ENCODE results near the gene TNIK.

The TNIK gene

GRCh38 chr3:171189394-171190080, 270.7 kb downstream of the TNIK start:
- H3K4me1 Mint-ChIP-seq (ENCODE audit: low read depth in 2 of 2): peaks cover 3 to 12% of the 10 kb centered on the region in 2 donors
- no peak for ATAC-seq (replicated peaks)
- H3K4me3 Mint-ChIP-seq: no peak overlapping the region
- no peak for DNase-seq
- peaks cover 16% of the 10 kb centered on the region for H3K36me3 Mint-ChIP-seq (ENCODE audit: insufficient read depth)
- H3K9me3 Mint-ChIP-seq: no peaks in the 10 kb centered on the region
- H3K27ac Mint-ChIP-seq: no peak overlapping the region
- no peaks in the 10 kb centered on the region for H3K27me3 Mint-ChIP-seq

GRCh38 chr3:171187706-171188290, 272.4 kb downstream of the TNIK start:
- Mint-ChIP-seq H3K36me3 (ENCODE audit: insufficient read depth) (peaks cover 17% of the 10 kb centered on the region), H3K9me3 (no peaks in the 10 kb centered on the region), H3K27me3 (no peaks in the 10 kb centered on the region), H3K4me3 (no peak overlapping the region), H3K4me1 (ENCODE audit: low read depth in 2 of 2) (peaks cover 8 to 21% of the 10 kb centered on the region in 2 donors), H3K27ac (no peak overlapping the region)
- ATAC-seq (replicated peaks): peak; percentile 49
- peak in 1 of 3 experiments; percentile 16 for DNase-seq

GRCh38 chr3:171186817-171187500, 273.2 kb downstream of the TNIK start:
- no peaks in the 10 kb centered on the region for H3K9me3 Mint-ChIP-seq
- H3K36me3 Mint-ChIP-seq (ENCODE audit: insufficient read depth): peaks cover 17% of the 10 kb centered on the region
- ATAC-seq (replicated peaks): no peak
- no peak overlapping the region for H3K27ac Mint-ChIP-seq
- peaks cover 8 to 24% of the 10 kb centered on the region in 2 donors for H3K4me1 Mint-ChIP-seq (ENCODE audit: low read depth in 2 of 2)
- no peaks in the 10 kb centered on the region for H3K27me3 Mint-ChIP-seq
- H3K4me3 Mint-ChIP-seq: no peak overlapping the region
- no peak for DNase-seq

GRCh38 chr3:171186383-171186782, 273.8 kb downstream of the TNIK start:
- H3K4me1 Mint-ChIP-seq (ENCODE audit: low read depth in 2 of 2): peaks cover 8 to 26% of the 10 kb centered on the region in 2 donors
- peaks cover 17% of the 10 kb centered on the region for H3K36me3 Mint-ChIP-seq (ENCODE audit: insufficient read depth)
- H3K27ac Mint-ChIP-seq: no peak overlapping the region
- H3K9me3 Mint-ChIP-seq: no peaks in the 10 kb centered on the region
- H3K4me3 Mint-ChIP-seq: no peak overlapping the region
- DNase-seq (no peak), ATAC-seq (replicated peaks) (no peak)
- H3K27me3 Mint-ChIP-seq: no peaks in the 10 kb centered on the region

- Mint-ChIP-seq H3K27ac (no peak overlapping the region), H3K9me3 (no peaks in the 10 kb centered on the region), H3K27me3 (no peaks in the 10 kb centered on the region), H3K4me1 (ENCODE audit: low read depth in 2 of 2) (peaks cover 8 to 29% of the 10 kb centered on the region in 2 donors), H3K4me3 (no peak overlapping the region), H3K36me3 (ENCODE audit: insufficient read depth) (peaks cover 17% of the 10 kb centered on the region)
- no peak for DNase-seq
- no peak for ATAC-seq (replicated peaks)
These were observed 274.2 kb downstream of the TNIK start for GRCh38 chr3:171185959-171186358.

GRCh38 chr3:171184372-171184771, 275.8 kb downstream of the TNIK start:
- Mint-ChIP-seq H3K9me3 (no peaks in the 10 kb centered on the region), H3K27ac (peak overlapping the region; percentile 50 to 51), H3K4me1 (ENCODE audit: low read depth in 2 of 2) (peaks cover 8 to 33% of the 10 kb centered on the region in 2 donors), H3K27me3 (no peaks in the 10 kb centered on the region), H3K36me3 (ENCODE audit: insufficient read depth) (peaks cover 9% of the 10 kb centered on the region), H3K4me3 (peak overlapping the region in 1 of 2 donors; percentile 22)
- ATAC-seq (replicated peaks): peak; percentile 41
- DNase-seq: no peak

DNA sequence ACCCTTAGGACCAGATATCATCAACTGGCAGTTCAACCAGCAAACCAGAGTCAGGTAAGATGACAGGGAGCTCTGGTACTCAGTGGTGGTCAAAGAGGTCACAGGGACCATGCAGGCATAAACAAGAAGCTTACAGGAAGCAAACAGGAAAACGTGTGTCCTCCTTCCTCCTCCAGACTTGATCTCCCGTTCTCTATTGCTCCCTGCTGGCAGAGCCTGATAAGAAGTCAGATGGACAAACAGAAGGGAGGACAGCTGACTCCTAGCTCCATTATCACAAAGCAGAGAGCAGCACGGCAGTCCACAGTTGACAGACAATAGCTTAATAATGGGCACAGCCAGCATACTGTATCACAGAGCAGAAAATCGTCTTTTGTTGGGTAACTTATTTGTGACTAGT, 277.2 kb downstream of the TNIK start:
- DNase-seq (no peak), ATAC-seq (replicated peaks) (no peak)
- H3K36me3 Mint-ChIP-seq (ENCODE audit: insufficient read depth): peaks cover 9% of the 10 kb centered on the region
- H3K27ac Mint-ChIP-seq: no peak overlapping the region
- no peaks in the 10 kb centered on the region for H3K9me3 Mint-ChIP-seq
- H3K4me1 Mint-ChIP-seq (ENCODE audit: low read depth in 2 of 2): peaks cover 8 to 33% of the 10 kb centered on the region in 2 donors
- H3K27me3 Mint-ChIP-seq: no peaks in the 10 kb centered on the region
- no peak overlapping the region for H3K4me3 Mint-ChIP-seq

DNA sequence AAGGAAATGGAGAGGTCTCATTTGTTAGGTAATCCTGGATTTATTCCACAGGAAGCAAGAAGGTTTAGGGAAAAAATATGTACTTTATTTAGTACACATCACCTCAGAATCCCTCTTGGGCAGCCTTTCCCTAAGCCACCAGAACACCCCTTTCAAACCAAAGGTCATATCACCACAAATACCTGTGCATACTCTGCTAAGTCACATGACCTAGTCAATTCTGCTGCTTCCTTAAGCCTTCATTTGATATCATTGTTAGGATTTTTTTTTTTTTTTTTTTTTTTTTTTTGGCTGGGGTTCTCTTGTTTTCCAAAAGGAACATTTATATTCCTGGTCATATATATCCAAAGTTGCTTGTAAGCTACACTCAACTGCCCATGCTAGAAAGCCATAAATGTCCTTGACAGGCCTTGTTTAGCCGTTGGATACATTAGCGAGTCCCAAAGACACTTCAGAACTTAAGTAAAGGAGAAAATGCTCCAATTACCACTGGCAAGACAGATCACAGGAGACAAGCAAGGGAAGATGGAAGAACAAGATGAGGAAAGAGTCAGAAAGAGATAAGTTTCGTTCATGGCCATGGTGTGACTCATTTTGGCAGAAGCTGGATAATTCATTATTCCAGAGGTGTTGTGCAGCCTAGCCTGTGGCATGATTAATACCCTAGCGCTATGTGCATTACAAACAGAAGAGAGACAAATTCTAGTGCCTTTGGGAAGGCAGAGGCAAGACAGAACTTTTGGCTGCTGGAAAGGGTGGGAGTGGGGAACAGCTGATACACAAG, 278.1 kb downstream of the TNIK start:
- ATAC-seq (replicated peaks): no peak
- Mint-ChIP-seq H3K4me3 (no peak overlapping the region), H3K36me3 (ENCODE audit: insufficient read depth) (peaks cover 10% of the 10 kb centered on the region), H3K9me3 (no peaks in the 10 kb centered on the region), H3K27me3 (no peaks in the 10 kb centered on the region), H3K4me1 (ENCODE audit: low read depth in 2 of 2) (peaks cover 11 to 31% of the 10 kb centered on the region in 2 donors), H3K27ac (no peak overlapping the region)
- no peak for DNase-seq

DNA sequence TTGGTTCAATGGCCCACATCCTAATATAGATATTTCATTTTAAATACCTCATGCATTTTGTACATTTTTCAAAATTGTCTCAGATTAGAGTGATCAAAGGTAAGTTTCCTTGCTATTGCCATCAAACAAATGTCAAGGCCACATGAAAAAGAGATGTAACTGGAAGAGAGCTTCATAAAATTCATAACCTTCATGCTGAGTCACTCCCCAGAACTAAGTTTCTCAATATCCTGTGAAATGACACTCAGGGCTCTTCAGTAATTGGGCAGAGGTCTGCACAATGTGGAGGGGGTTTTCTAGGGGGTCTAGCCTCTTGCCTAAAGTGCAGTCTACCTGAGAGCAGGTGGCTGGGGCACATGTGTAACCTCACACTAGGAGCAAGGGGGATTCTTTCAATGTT, 281.5 kb downstream of the TNIK start:
- H3K9me3 Mint-ChIP-seq: no peaks in the 10 kb centered on the region
- H3K36me3 Mint-ChIP-seq (ENCODE audit: insufficient read depth): peaks cover 22% of the 10 kb centered on the region
- peaks cover 3 to 16% of the 10 kb centered on the region in 2 donors for H3K4me1 Mint-ChIP-seq (ENCODE audit: low read depth in 2 of 2)
- no peaks in the 10 kb centered on the region for H3K27me3 Mint-ChIP-seq
- H3K4me3 Mint-ChIP-seq: no peak overlapping the region
- DNase-seq (no peak), ATAC-seq (replicated peaks) (no peak)
- no peak overlapping the region for H3K27ac Mint-ChIP-seq

DNA sequence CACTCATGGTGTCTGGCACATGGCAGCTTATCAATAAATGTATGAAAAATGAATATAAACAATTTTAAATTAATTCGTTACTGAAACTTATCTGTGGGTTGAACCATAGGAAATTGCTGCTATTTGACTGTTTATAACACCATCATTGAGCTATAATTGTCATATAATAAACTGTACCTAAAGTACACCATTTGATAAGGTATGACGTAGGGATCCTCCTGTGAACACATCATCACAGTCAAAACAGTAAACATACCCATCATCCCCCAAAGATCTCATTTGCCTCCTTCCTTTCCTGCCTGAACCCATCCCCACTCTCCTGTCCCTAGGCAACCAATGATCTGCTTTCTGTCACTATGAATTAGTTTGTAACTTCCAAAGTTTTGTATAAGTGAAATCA, 282.7 kb downstream of the TNIK start:
- no peaks in the 10 kb centered on the region for H3K27me3 Mint-ChIP-seq
- no peaks in the 10 kb centered on the region for H3K9me3 Mint-ChIP-seq
- peaks cover 3 to 9% of the 10 kb centered on the region in 2 donors for H3K4me1 Mint-ChIP-seq (ENCODE audit: low read depth in 2 of 2)
- peaks cover 31% of the 10 kb centered on the region for H3K36me3 Mint-ChIP-seq (ENCODE audit: insufficient read depth)
- no peak overlapping the region for H3K27ac Mint-ChIP-seq
- ATAC-seq (replicated peaks) (no peak), DNase-seq (no peak)
- no peak overlapping the region for H3K4me3 Mint-ChIP-seq

DNA sequence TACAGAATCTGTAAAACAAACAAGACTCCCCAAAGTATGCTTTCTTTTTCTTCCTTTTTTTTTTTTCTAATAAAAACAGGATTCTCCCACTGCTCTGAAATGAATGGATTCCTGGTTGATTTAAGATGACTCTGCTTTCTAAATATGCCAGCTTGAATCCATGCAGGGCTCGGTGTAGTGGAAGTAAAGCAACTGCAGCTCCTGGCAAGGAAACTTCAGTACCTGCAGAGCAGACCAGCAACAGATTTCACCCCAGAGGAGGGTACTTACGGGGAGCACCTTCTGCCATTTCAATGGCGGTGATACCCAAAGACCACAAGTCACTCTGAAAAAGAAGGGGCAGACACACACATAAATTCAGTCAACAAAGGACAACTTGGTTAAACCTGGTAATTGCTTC, 283.1 kb downstream of the TNIK start:
- Mint-ChIP-seq H3K4me1 (ENCODE audit: low read depth in 2 of 2) (peaks cover 3 to 9% of the 10 kb centered on the region in 2 donors), H3K36me3 (ENCODE audit: insufficient read depth) (peaks cover 31% of the 10 kb centered on the region), H3K9me3 (no peaks in the 10 kb centered on the region), H3K4me3 (no peak overlapping the region), H3K27me3 (no peaks in the 10 kb centered on the region), H3K27ac (peak overlapping the region in 1 of 2 donors; percentile 29)
- no peak for ATAC-seq (replicated peaks)
- DNase-seq: no peak

DNA sequence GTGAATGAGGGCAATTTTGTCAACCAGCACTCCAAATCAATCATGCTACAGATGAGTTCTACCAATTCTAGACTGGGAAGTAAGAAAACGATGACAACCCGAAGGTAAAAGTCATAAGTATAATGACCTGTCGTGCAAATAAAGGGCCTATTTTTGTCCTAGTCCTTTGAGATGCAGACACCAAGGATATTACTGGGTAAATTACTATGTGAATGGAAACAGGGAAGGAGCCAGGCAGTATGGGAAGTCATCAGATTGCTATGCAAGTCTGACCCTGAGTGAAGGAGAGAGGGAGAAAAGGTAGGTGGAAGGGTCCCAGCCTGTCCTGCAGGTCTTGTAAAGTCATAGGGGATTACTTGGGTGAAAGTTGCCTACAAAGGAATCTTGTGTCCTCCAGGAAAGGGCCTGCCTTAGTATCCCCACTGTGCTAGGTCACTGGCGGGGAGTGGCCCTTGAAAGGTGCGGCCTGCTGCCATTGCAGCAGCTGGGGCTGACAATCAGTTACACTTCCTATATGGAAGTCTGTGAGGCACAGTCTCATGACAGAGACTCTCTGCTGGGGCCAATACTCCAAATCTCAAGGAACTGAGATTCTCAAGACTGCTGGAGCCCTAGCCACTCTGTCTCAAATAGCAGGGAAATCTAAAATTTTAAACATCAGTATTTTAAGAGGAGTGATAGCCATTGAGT, 283.8 kb downstream of the TNIK start:
- Mint-ChIP-seq H3K9me3 (no peaks in the 10 kb centered on the region), H3K4me1 (ENCODE audit: low read depth in 2 of 2) (peaks cover 3 to 6% of the 10 kb centered on the region in 2 donors), H3K4me3 (no peak overlapping the region), H3K36me3 (ENCODE audit: insufficient read depth) (peaks cover 31% of the 10 kb centered on the region), H3K27me3 (no peaks in the 10 kb centered on the region), H3K27ac (no peak overlapping the region)
- no peak for ATAC-seq (replicated peaks)
- DNase-seq: no peak

GRCh38 chr3:171175741-171176234, 284.4 kb downstream of the TNIK start:
- peaks cover 3 to 4% of the 10 kb centered on the region in 2 donors for H3K4me1 Mint-ChIP-seq (ENCODE audit: low read depth in 2 of 2)
- no peak for DNase-seq
- no peaks in the 10 kb centered on the region for H3K9me3 Mint-ChIP-seq
- H3K27ac Mint-ChIP-seq: peak overlapping the region in 1 of 2 donors; percentile 14
- peaks cover 31% of the 10 kb centered on the region for H3K36me3 Mint-ChIP-seq (ENCODE audit: insufficient read depth)
- no peaks in the 10 kb centered on the region for H3K27me3 Mint-ChIP-seq
- no peak overlapping the region for H3K4me3 Mint-ChIP-seq
- ATAC-seq (replicated peaks): no peak

All from effector memory CD8-positive, alpha-beta T cell (primary cell).